Thyroid gland (tissue), 4 donors: ENCODE measurements around the gene SCAF4.

ENCODE experiments used
- CTCF ChIP-seq, 6 experiments: fragments of 200-600 bp in 3 of 6; fragments of 450-650 bp in 3 of 6; sonication (generic) in 3 of 6; IDR thresholded peaks; one replicate each; pipeline ENCODE4 v1.5.1; 2016 to 2019; ENCODE audit warnings: antibody characterized with exemption in 6 of 6, mild to moderate bottlenecking in 2 of 6, inconsistent platforms in 1 of 6, moderate library complexity in 1 of 6
- POLR2A ChIP-seq, 2 donors: fragments of 450-650 bp; IDR thresholded peaks; one replicate each; pipeline ENCODE4 v1.6.1; 2017; ENCODE audit warnings: antibody characterized with exemption in 2 of 2, mild to moderate bottlenecking in 2 of 2, moderate library complexity in 1 of 2

GRCh38 chr21:31760931-31761330 is 29.0 kb upstream of the SCAF4 start:
- TF ChIP-seq CTCF (IDR thresholded peaks at IDR 0.05) (no peak), POLR2A (IDR thresholded peaks at IDR 0.05) (no peak)
